NCI-H2196 treated with DMSO at 0.1 percent for 48 hours (cell line): Measurements from ENCODE around the gene DCAF10.
"Not testable (repeated sequence)": the region's sequence is repeated elsewhere in the genome, so short reads cannot be mapped to it uniquely, and the experiment has no call there.

Experiments
- DNase-seq: peaks from one replicate; lab custom pipeline; 2025; ENCODE audit not compliant: unreplicated experiment; lab: John Stamatoyannopoulos, UW

Gene DCAF10

GRCh38 chr9:37856551-37856950, 56.0 kb downstream of the DCAF10 start:
- no peak for DNase-seq

GRCh38 chr9:37859043-37859442, 58.4 kb downstream of the DCAF10 start:
- no peak for DNase-seq

GRCh38 chr9:37862530-37862929, 61.9 kb downstream of the DCAF10 start:
- DNase-seq = no peak

GRCh38 chr9:37870081-37870798, 69.6 kb downstream of the DCAF10 start:
- DNase-seq = no peak

GRCh38 chr9:37870799-37871176, 70.2 kb downstream of the DCAF10 start:
- no peak for DNase-seq

GRCh38 chr9:37873955-37874354, 73.4 kb downstream of the DCAF10 start:
- DNase-seq = no peak

GRCh38 chr9:37876376-37876775, 75.8 kb downstream of the DCAF10 start:
- no peak for DNase-seq

GRCh38 chr9:37880916-37881479, 80.4 kb downstream of the DCAF10 start:
- no peak for DNase-seq

GRCh38 chr9:37887977-37888583, 87.5 kb downstream of the DCAF10 start:
- not testable (repeated sequence) for DNase-seq

- DNase-seq = no peak
Measured at GRCh38 chr9:37889536-37889935, 88.9 kb downstream of the DCAF10 start.

GRCh38 chr9:37891042-37891441, 90.4 kb downstream of the DCAF10 start:
- DNase-seq = not testable (repeated sequence)

- no peak for DNase-seq
Measured at GRCh38 chr9:37892063-37892462, 91.5 kb downstream of the DCAF10 start.

- no peak for DNase-seq
Measured at GRCh38 chr9:37897665-37898064, 97.1 kb downstream of the DCAF10 start.

- no peak for DNase-seq
Measured at GRCh38 chr9:37899041-37899440, 98.4 kb downstream of the DCAF10 start.

GRCh38 chr9:37902131-37902530, 101.5 kb downstream of the DCAF10 start:
- DNase-seq = no peak

GRCh38 chr9:37902796-37903646, 102.4 kb downstream of the DCAF10 start:
- no peak for DNase-seq

GRCh38 chr9:37903647-37904444, 103.2 kb downstream of the DCAF10 start, which contains the start of gene SLC25A51:
Gene SLC25A51, minus strand, starts transcription at chr9:37904127. Its CDS starts 15,577 bp downstream, at chr9:37888550.
- DNase-seq = peak; percentile 89

GRCh38 chr9:37904445-37905130, 104.0 kb downstream of the DCAF10 start:
- no peak for DNase-seq

GRCh38 chr9:37905131-37905505, 104.5 kb downstream of the DCAF10 start:
- no peak for DNase-seq

GRCh38 chr9:37905776-37906175, 105.2 kb downstream of the DCAF10 start:
- DNase-seq = no peak
